GM12874 (cell line): ENCODE results near the gene ZNF581.
A peak's percentile ranks its signal among the peaks of the same experiment; 100 is the strongest.

Source experiments
- TF ChIP-seq, protein P1 (sequence below): IDR thresholded peaks from 2 replicates; pipeline ENCODE4 v1.5.1; 2011; ENCODE audit warnings: low read depth, mild to moderate bottlenecking, control low read depth, low read length, moderate library complexity; ENCODE audit not compliant: insufficient read depth

Gene ZNF581

DNA sequence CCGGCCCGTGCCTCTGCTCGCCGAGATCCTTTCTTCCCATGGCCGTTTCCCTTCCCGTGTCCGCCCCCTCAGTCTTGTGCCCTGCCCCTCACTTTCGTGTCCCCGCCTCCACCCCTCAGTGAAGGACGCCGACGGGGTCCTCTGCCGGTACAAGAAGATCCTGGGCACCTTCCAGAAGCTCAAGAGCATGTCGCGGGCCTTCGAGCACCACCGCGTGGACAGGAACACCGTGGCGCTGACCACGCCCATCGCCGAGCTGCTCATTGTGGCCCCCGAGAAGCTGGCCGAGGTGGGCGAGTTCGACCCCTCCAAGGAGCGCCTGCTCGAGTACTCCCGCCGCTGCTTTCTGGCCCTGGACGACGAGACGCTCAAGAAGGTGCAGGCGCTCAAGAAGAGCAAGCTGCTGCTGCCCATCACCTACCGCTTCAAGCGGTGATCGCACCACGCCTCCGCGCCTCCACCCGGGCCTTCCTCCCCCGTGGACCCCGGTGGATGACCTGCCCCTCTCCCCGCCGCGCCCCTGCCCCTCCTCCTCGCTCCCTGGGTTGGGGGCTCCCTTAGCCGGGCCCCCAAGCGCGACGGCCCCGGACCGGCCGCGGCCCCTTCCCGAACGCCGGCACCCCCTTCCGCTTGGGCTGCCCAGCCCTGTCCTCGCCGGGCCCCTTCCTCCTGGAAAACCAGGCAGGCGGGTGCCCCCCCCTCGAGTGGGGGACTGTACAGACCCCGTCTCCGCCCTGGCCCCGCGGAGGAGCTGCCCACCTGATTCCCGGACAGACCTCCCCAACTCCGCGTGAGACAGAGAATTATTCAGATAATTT lies 9.1 kb downstream of the ZNF581 start:
- TF ChIP-seq, protein P1, sequence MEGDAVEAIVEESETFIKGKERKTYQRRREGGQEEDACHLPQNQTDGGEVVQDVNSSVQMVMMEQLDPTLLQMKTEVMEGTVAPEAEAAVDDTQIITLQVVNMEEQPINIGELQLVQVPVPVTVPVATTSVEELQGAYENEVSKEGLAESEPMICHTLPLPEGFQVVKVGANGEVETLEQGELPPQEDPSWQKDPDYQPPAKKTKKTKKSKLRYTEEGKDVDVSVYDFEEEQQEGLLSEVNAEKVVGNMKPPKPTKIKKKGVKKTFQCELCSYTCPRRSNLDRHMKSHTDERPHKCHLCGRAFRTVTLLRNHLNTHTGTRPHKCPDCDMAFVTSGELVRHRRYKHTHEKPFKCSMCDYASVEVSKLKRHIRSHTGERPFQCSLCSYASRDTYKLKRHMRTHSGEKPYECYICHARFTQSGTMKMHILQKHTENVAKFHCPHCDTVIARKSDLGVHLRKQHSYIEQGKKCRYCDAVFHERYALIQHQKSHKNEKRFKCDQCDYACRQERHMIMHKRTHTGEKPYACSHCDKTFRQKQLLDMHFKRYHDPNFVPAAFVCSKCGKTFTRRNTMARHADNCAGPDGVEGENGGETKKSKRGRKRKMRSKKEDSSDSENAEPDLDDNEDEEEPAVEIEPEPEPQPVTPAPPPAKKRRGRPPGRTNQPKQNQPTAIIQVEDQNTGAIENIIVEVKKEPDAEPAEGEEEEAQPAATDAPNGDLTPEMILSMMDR, result no peak

DNA sequence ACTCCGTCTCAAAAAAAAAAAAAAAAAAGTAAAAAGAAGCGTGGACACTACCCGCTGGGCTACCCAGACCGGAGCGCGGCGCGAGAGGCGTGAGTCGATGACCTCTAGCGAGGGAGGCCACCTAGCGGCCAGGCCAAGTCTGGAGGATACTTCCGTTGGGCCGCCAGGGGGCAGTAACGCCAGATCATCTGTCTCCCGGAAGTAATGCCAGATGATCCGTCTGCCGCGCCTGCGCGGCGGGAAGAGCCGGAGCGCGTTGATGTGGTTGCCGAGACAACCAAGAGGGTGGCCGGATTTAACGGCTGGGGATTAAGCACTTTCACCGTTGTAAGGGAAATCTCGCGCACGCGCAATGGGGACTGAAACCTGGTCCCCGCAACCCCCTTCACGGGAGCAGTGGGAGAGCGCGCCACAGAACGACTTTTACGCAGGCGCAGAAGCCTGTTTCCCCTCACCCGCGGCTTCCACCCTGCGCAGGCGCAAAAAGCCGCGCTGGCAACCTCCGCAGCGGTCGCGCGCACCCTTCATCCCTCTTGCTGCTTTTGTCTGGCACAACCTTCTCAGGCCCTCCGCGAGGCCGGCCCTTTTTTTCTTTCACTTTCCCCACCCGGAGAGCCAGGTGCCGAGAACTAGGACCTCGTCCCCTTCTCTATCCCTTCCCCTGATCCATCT lies 10.3 kb downstream of the ZNF581 start:
- TF ChIP-seq, protein P1, result peak; percentile 100

DNA sequence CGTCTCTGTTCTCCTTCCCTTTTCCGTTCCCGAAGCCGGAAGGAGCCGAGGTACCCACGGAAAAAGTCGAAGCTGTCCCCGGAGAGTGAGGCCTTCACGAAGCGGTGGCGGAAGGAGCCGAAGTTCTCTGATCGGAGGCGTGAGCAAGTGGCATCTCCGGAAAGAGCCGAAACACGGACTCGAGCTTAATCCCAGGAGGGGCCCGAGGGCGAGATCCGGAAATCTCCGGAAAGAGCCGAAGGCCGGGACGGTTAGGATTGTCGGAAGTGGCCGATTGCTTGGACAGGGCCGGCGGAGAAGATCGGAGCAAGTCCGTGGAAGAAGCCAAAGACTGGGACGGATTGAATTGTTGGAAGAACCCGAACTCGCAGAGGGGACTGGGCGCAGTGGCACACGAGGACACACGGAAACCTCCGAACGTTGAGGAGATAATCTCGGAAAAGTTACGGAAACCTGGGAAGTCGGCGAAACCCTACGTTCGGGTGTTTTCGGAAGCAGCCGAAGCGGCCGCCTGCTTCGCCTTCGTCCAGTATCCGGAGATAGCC lies 10.9 kb downstream of the ZNF581 start:
- TF ChIP-seq, protein P1, result no peak

DNA sequence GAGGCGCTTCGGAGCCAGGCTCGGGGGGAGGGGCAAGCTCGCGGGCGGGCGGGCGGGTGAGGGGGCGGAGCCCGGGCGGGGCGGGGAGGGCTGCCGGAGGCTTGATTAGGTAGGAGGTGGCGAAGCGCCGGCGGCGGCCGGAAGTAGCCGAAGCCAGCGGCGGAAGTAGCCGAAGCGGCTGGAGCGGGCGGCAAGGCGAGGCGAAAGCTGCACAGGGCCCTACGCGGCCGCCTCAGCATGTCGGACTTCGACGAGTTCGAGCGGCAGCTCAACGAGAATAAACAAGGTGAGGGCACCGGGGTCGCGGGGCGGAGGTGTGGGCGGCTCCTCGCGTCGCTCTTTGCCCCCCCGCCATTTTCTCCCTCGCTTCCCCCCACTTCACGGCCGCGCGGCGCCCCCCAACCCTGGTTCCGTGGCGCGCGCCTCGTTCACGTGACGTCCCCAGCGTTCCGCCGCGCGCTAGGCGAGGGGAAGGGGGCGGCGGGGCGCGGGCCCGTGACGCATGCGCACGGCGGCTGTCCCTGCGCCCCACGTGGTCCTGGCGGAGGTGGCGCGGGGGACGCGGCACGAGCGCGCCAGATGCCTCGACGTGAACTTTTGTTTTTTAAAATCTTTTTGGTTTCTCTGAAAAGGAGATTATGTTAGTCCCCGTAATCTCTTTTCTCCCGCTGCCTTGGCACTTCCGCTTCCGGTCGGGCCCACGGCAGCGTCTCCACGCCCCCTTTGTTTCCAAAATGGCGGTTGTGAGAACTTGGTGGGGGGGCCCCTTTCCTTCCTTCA lies 11.6 kb downstream of the ZNF581 start, which contains the start of gene U2AF2:
TSS of gene U2AF2 (plus strand) at position 168 of the 780 bp plus-strand sequence. CDS start at position 238, 70 bp downstream.
- TF ChIP-seq, protein P1, result no peak

DNA sequence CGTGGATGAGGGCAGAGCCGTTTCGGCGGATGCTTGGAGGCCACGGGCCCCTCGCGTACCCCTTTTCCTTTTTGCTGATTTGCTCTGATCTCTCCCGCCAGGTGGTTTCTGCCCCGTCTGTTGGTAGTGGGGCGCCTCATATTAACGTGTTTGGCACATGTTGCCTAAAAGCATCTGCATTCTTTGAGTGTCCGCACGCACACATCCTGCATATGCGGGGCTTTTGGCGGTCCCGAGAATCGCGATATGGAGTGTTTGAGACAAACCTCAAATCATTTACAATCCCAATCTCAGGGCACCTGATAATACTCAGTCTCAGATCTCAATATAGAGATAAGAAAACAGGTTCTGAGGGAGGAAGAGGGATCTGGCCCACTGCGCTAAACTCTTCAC lies 12.2 kb downstream of the ZNF581 start:
- TF ChIP-seq, protein P1, result no peak

DNA sequence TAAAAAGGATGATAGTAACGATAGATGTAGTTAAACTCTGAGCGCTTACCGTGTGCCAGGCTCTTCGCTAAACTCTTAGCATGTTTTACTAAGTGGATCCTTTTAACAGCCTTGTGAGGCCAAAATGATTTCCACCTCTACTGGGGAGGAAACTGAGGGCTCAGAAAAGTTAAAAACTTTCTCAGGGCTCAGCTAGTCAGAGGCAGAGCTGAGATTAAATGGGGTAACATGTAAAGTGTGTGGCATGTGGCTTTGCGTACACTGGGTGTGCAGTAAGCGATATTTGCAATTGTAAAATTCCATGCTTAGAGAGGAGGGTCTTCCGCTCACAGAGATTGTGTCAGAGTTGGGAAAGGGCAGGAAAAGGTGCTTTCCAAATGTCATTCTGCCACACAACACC lies 13.1 kb downstream of the ZNF581 start:
- TF ChIP-seq, protein P1, result no peak
